Subcutaneous adipose tissue (tissue), 4 donors: ENCODE data around the gene MTFR1L. TPM values are rescaled to one million over a fixed set of nuclear protein-coding genes. Genes with fewer than 3 reads are reported as not detected.

ENCODE experiments used
- CTCF ChIP-seq: fragments of 450-650 bp; IDR thresholded peaks from one replicate; pipeline ENCODE4 v1.5.1; 2016; ENCODE audit warnings: low read depth, mild to moderate bottlenecking, control low read depth, antibody characterized with exemption, moderate library complexity
- total RNA-seq, 4 donors: library from RNA; depleted of rRNA; stranded (reverse); fragments of >200 nt; gene quantifications; one replicate each; pipeline ENCODE4 v1.1.0, GENCODE V29; 2016

MTFR1L gene
- total RNA-seq, 4 donors from 2014 or later = 53.6 to 89.5 (median 60.4) TPM

- TF ChIP-seq CTCF = no peak
Observed at GRCh38 chr1:25774206-25774803, 45.4 kb upstream of the MTFR1L start.

- TF ChIP-seq CTCF = no peak
Observed at GRCh38 chr1:25774921-25775771, 44.6 kb upstream of the MTFR1L start.

- TF ChIP-seq CTCF = no peak
Observed at GRCh38 chr1:25779388-25779787, 40.4 kb upstream of the MTFR1L start.

- TF ChIP-seq CTCF = no peak
Observed at GRCh38 chr1:25779894-25780293, 39.9 kb upstream of the MTFR1L start.

- TF ChIP-seq CTCF = no peak
Observed at GRCh38 chr1:25780318-25781129, 39.2 kb upstream of the MTFR1L start.

GRCh38 chr1:25781130-25781433 lies 38.7 kb upstream of the MTFR1L start:
- no peak for TF ChIP-seq CTCF

GRCh38 chr1:25782608-25783201 lies 37.0 kb upstream of the MTFR1L start:
- no peak for TF ChIP-seq CTCF
